Spinal cord (tissue), 10 donors: ENCODE data around the gene SNUPN. TPM values are rescaled to one million over a fixed set of nuclear protein-coding genes. Genes with fewer than 3 reads are reported as not detected.
"Not testable (repeated sequence)": the region's sequence is repeated elsewhere in the genome, so short reads cannot be mapped to it uniquely, and the experiment has no call there.

Experiments used
- DNase-seq, 6 donors: peaks; one replicate each; pipeline versions ENCODE4 v3.0.0 to v3.0.0-alpha.2; 2013 to 2015; ENCODE audit warnings: low spot score in 6 of 6, low read depth in 4 of 6
- H3K27ac ChIP-seq: one replicate; pipeline ENCODE4 v1.5.1; 2013; ENCODE audit warnings: low read depth, low read length, control low read depth
- H3K27me3 ChIP-seq: one replicate; pipeline ENCODE4 v1.6.1; 2013; ENCODE audit warnings: low read length; ENCODE audit not compliant: control insufficient read depth, insufficient read depth
- H3K36me3 ChIP-seq: one replicate; pipeline ENCODE4 v1.6.1; 2013; ENCODE audit warnings: low read length; ENCODE audit not compliant: control insufficient read depth, insufficient read depth
- H3K4me1 ChIP-seq: one replicate; pipeline ENCODE4 v1.6.1; 2013; ENCODE audit warnings: low read length; ENCODE audit not compliant: control insufficient read depth, insufficient read depth
- H3K4me3 ChIP-seq: one replicate; pipeline ENCODE4 v1.5.1; 2013; ENCODE audit warnings: low read depth, low read length, control low read depth
- H3K9me3 ChIP-seq: one replicate; pipeline ENCODE4 v1.6.1; 2013; ENCODE audit warnings: low read length; ENCODE audit not compliant: control insufficient read depth, insufficient read depth
- WGBS: methylation state at CpG from one replicate; pipeline ENCODE4 v1.1.5; 2013; ENCODE audit warnings: missing lambda C conversion rate; ENCODE audit not compliant: insufficient coverage; 5-methylcytosine and 5-hydroxymethylcytosine counted together
- polyA plus RNA-seq, 2 donors: library from polyadenylated mRNA; unstranded; fragments of 120-200 nt; gene quantifications; one replicate each; pipeline ENCODE4 v1.2.1, GENCODE V29; 2013; ENCODE audit not compliant: insufficient read length in 2 of 2
- total RNA-seq, 2 donors: library from RNA; depleted of rRNA in 1 of 2; stranded (reverse); fragments of 120-200 nt in 1 of 2; fragments of >200 nt in 1 of 2; gene quantifications; one replicate each; pipeline versions ENCODE4 v1.2.3 to v1.2.4, GENCODE V29; 2013 to 2014
- donor health status: healthy.

SNUPN gene
- total and polyA plus RNA-seq, 4 donors: 23.8 to 34.8 (median 27.3) TPM

GRCh38 chr15:75573648-75574384 is 51.7 kb downstream of the SNUPN start:
- Histone ChIP-seq H3K36me3 (no peaks in the 10 kb centered on the region), H3K4me3 (no peak overlapping the region), H3K27me3 (no peaks in the 10 kb centered on the region), H3K4me1 (peaks cover 11% of the 10 kb centered on the region), H3K27ac (no peak overlapping the region), H3K9me3 (no peaks in the 10 kb centered on the region)
- 94% methylated on average over 2 of the region's 5 CpGs for WGBS
- DNase-seq: no peak

- Histone ChIP-seq H3K9me3 (no peaks in the 10 kb centered on the region), H3K36me3 (no peaks in the 10 kb centered on the region), H3K27ac (no peak overlapping the region), H3K4me1 (no peaks in the 10 kb centered on the region), H3K27me3 (no peaks in the 10 kb centered on the region), H3K4me3 (no peak overlapping the region)
- 40% methylated on average over 1 of the region's 8 CpGs for WGBS
- no peak for DNase-seq
Observed at GRCh38 chr15:75570126-75570845, 55.2 kb downstream of the SNUPN start.

GRCh38 chr15:75565062-75565970 is 60.2 kb downstream of the SNUPN start:
- WGBS: no CpG with 5 or more reads among the region's 3 CpGs
- no peak for DNase-seq
- Histone ChIP-seq H3K9me3 (no peaks in the 10 kb centered on the region), H3K4me1 (no peaks in the 10 kb centered on the region), H3K27ac (no peak overlapping the region), H3K4me3 (no peak overlapping the region), H3K27me3 (no peaks in the 10 kb centered on the region), H3K36me3 (no peaks in the 10 kb centered on the region)

GRCh38 chr15:75561888-75562287 is 63.6 kb downstream of the SNUPN start:
- Histone ChIP-seq H3K4me1 (no peaks in the 10 kb centered on the region), H3K4me3 (no peak overlapping the region), H3K9me3 (no peaks in the 10 kb centered on the region), H3K27ac (no peak overlapping the region), H3K27me3 (no peaks in the 10 kb centered on the region), H3K36me3 (no peaks in the 10 kb centered on the region)
- 100% methylated on average over 2 of the region's 5 CpGs for WGBS
- DNase-seq: no peak

GRCh38 chr15:75559360-75559759 is 66.2 kb downstream of the SNUPN start:
- WGBS: 68% methylated on average over 2 of the region's 6 CpGs
- not testable (repeated sequence) for H3K27ac ChIP-seq, DNase-seq, H3K9me3 ChIP-seq, H3K36me3 ChIP-seq, H3K4me3 ChIP-seq, H3K4me1 ChIP-seq, H3K27me3 ChIP-seq

- H3K4me3 ChIP-seq, H3K36me3 ChIP-seq: not testable (repeated sequence)
- 94% methylated on average over 10 of the region's 28 CpGs for WGBS
Observed at GRCh38 chr15:75558955-75559354, 66.6 kb downstream of the SNUPN start.

GRCh38 chr15:75554717-75555116 is 70.8 kb downstream of the SNUPN start:
- no peak overlapping the region for H3K4me3 ChIP-seq
- H3K4me1 ChIP-seq: no peaks in the 10 kb centered on the region
- DNase-seq: no peak
- H3K36me3 ChIP-seq: no peaks in the 10 kb centered on the region
- H3K9me3 ChIP-seq: no peaks in the 10 kb centered on the region
- no peak overlapping the region for H3K27ac ChIP-seq
- H3K27me3 ChIP-seq: no peaks in the 10 kb centered on the region

More at GRCh38 chr15:75558955-75559354, 66.6 kb downstream of the SNUPN start:
- not testable (repeated sequence) for H3K27me3 ChIP-seq, H3K4me1 ChIP-seq, H3K9me3 ChIP-seq, DNase-seq, H3K27ac ChIP-seq

- Histone ChIP-seq H3K4me3 (no peak overlapping the region), H3K9me3 (no peaks in the 10 kb centered on the region), H3K36me3 (no peaks in the 10 kb centered on the region), H3K4me1 (no peaks in the 10 kb centered on the region), H3K27ac (no peak overlapping the region), H3K27me3 (no peaks in the 10 kb centered on the region)
- no peak for DNase-seq
Observed at GRCh38 chr15:75553659-75554058, 71.9 kb downstream of the SNUPN start.

GRCh38 chr15:75551091-75551490 is 74.4 kb downstream of the SNUPN start:
- no peaks in the 10 kb centered on the region for H3K36me3 ChIP-seq
- no peak overlapping the region for H3K4me3 ChIP-seq
- no peaks in the 10 kb centered on the region for H3K27me3 ChIP-seq
- WGBS: 92% methylated on average over 3 of the region's 4 CpGs
- DNase-seq: no peak
- H3K4me1 ChIP-seq: no peaks in the 10 kb centered on the region
- no peak overlapping the region for H3K27ac ChIP-seq
- H3K9me3 ChIP-seq: no peaks in the 10 kb centered on the region
